HCT116 (cell line): ENCODE data around the gene CALN1. TPM values are rescaled to one million over a fixed set of nuclear protein-coding genes. Genes with fewer than 3 reads are reported as not detected.

Experiments used
- ATAC-seq: fragments of 200-7000 bp; cut with Tn5 transposase; 2 replicates; pipeline ENCODE4 v1.9.1; 2020; ENCODE audit warnings: mild to moderate bottlenecking, moderate library complexity
- BruUV-seq: library from RNA; stranded (reverse); fragments of 400-500 nt; replicated peaks from 2 replicates; lab custom pipeline; 2021; lab: Mats Ljungman, UMichigan
- CTCF ChIA-PET: fragments of 300-600 bp; sonication (Branson Sonifier 250); formaldehyde crosslinking; loops from one replicate; lab custom pipeline; 2021; ENCODE audit warnings: antibody characterized with exemption; lab: Charles Lee
- POLR2A ChIA-PET: fragments of 300-600, 350-600 bp; sonication (Branson Sonifier 250); formaldehyde crosslinking; loops from one replicate; lab custom pipeline; 2021; ENCODE audit warnings: antibody characterized with exemption; lab: Charles Lee
- RAD21 ChIA-PET, 2 experiments: fragments of 300-600 bp; sonication (Branson Sonifier 250); formaldehyde crosslinking; loops; one replicate each; lab custom pipeline; 2023; ENCODE audit warnings: low total read pairs in 2 of 2; ENCODE audit not compliant: uncharacterized antibody in 2 of 2, unreplicated experiment in 2 of 2, low non-redundant PET in 1 of 2; lab: Charles Lee
- DNase-seq: peaks from one replicate; pipeline ENCODE4 v3.0.0-alpha.2; 2010; ENCODE audit warnings: low read depth, low spot score
- H2AFZ ChIP-seq: fragments of 200-600 bp; shearing (Covaris generic), sonication (generic); 2 replicates; pipeline ENCODE4 v1.6.1; 2017; ENCODE audit warnings: low read depth, mixed run types, mixed read lengths, antibody characterized with exemption, low read length; ENCODE audit not compliant: poor library complexity, severe bottlenecking
- H3K27ac ChIP-seq: 2 replicates; pipeline ENCODE4 v1.5.1; 2012; ENCODE audit warnings: low read depth, low read length
- H3K27me3 ChIP-seq: fragments of 200-600 bp; sonication (generic); 2 replicates; pipeline ENCODE4 v1.6.1; 2016; ENCODE audit warnings: mixed run types, low read length, mixed read lengths; ENCODE audit not compliant: insufficient read depth
- H3K36me3 ChIP-seq, 2 experiments: fragments of 200-500 bp in 1 of 2; fragments of 200-600 bp in 1 of 2; sonication (Bioruptor generic) in 1 of 2; sonication (generic) in 1 of 2; 2 replicates each; pipeline versions ENCODE4 v1.5.1 to v1.6.1; 2014 to 2016; ENCODE audit warnings: low read length in 2 of 2, inconsistent platforms in 1 of 2, mixed read lengths in 1 of 2, mixed run types in 1 of 2; ENCODE audit not compliant: insufficient read depth in 2 of 2, control insufficient read depth in 1 of 2
- H3K4me1 ChIP-seq, 2 experiments: fragments of 200-600 bp in 1 of 2; sonication (generic) in 1 of 2; 2 replicates each; pipeline versions ENCODE4 v1.5.1 to v1.6.1; 2012 to 2017; ENCODE audit warnings: low read length in 2 of 2, inconsistent platforms in 1 of 2, mild to moderate bottlenecking in 1 of 2, mixed read lengths in 1 of 2, mixed run types in 1 of 2, moderate library complexity in 1 of 2; ENCODE audit not compliant: insufficient read depth in 2 of 2, control insufficient read depth in 1 of 2
- H3K4me2 ChIP-seq: fragments of 200-600 bp; sonication (generic); 2 replicates; pipeline ENCODE4 v1.6.1; 2017; ENCODE audit warnings: mixed run types, low read length, mixed read lengths
- H3K4me3 ChIP-seq, 2 experiments: fragments of 200-600 bp in 1 of 2; sonication (generic) in 1 of 2; replicated peaks in 1 of 2; 2 replicates each; pipeline ENCODE4 v1.5.1; 2011 to 2016; ENCODE audit warnings: low read length in 2 of 2, control low read depth in 1 of 2, low read depth in 1 of 2, mild to moderate bottlenecking in 1 of 2, mixed read lengths in 1 of 2, mixed run types in 1 of 2
- H3K79me2 ChIP-seq: fragments of 200-600 bp; sonication (generic); 2 replicates; pipeline ENCODE4 v1.6.1; 2017; ENCODE audit warnings: mild to moderate bottlenecking, mixed run types, low read length, moderate library complexity, mixed read lengths; ENCODE audit not compliant: insufficient read depth
- H3K9ac ChIP-seq: fragments of 200-600 bp; sonication (generic); 2 replicates; pipeline ENCODE4 v1.6.1; 2016; ENCODE audit warnings: low read length, mixed read lengths
- H3K9me2 ChIP-seq: fragments of 200-600 bp; sonication (generic), shearing (Covaris generic); 2 replicates; pipeline ENCODE4 v1.6.1; 2017; ENCODE audit warnings: mixed run types, mild to moderate bottlenecking, moderate library complexity; ENCODE audit not compliant: insufficient read depth
- H3K9me3 ChIP-seq, 2 experiments: fragments of 200-500 bp in 1 of 2; fragments of 200-600 bp in 1 of 2; sonication (Bioruptor generic) in 1 of 2; sonication (generic) in 1 of 2; 2 replicates each; pipeline ENCODE4 v1.6.1; 2014 to 2017; ENCODE audit warnings: low read length in 2 of 2, mixed read lengths in 2 of 2, inconsistent platforms in 1 of 2, low read depth in 1 of 2, mild to moderate bottlenecking in 1 of 2, mixed run types in 1 of 2, moderate library complexity in 1 of 2; ENCODE audit not compliant: control insufficient read depth in 1 of 2, insufficient read depth in 1 of 2
- H4K20me1 ChIP-seq: fragments of 200-600 bp; sonication (generic), shearing (Covaris generic); 2 replicates; pipeline ENCODE4 v1.6.1; 2017; ENCODE audit warnings: mixed run types, mild to moderate bottlenecking, moderate library complexity; ENCODE audit not compliant: insufficient read depth
- ATF3 ChIP-seq: IDR thresholded peaks from 2 replicates; pipeline ENCODE4 v1.6.1; 2012
- CBX3 ChIP-seq: IDR thresholded peaks from 2 replicates; pipeline ENCODE4 v1.6.1; 2012; ENCODE audit warnings: low read depth
- CTCF ChIP-seq, 3 experiments: fragments of 200-600 bp in 1 of 3; sonication (generic) in 1 of 3; IDR thresholded peaks in 2 of 3; conservative IDR thresholded peaks in 1 of 3; 2 replicates each; pipeline ENCODE4 v1.5.1; 2012 to 2017; ENCODE audit warnings: low read depth in 2 of 3, low read length in 2 of 3, antibody characterized with exemption in 1 of 3, borderline replicate concordance in 1 of 3, control low read depth in 1 of 3, mild to moderate bottlenecking in 1 of 3, mixed read lengths in 1 of 3, mixed run types in 1 of 3, moderate library complexity in 1 of 3; ENCODE audit not compliant: insufficient read depth in 1 of 3
- EZH2 ChIP-seq: fragments of 200-600 bp; sonication (generic); IDR thresholded peaks from 2 replicates; pipeline ENCODE4 v1.6.1; 2017; ENCODE audit warnings: antibody characterized with exemption, mixed run types
- FOSL1 ChIP-seq: IDR thresholded peaks from 2 replicates; pipeline ENCODE4 v1.6.1; 2012; ENCODE audit warnings: low read depth
- JUND ChIP-seq: IDR thresholded peaks from 2 replicates; pipeline ENCODE4 v1.6.1; 2012
- MAX ChIP-seq: IDR thresholded peaks from 2 replicates; pipeline ENCODE4 v1.6.1; 2012
- POLR2AphosphoS5 ChIP-seq: IDR thresholded peaks from 2 replicates; pipeline ENCODE4 v1.6.1; 2011; ENCODE audit warnings: mild to moderate bottlenecking, low read depth, low read length, moderate library complexity
- RAD21 ChIP-seq: IDR thresholded peaks from 2 replicates; pipeline ENCODE4 v1.6.1; 2012; ENCODE audit warnings: low read depth, mild to moderate bottlenecking
- REST ChIP-seq: IDR thresholded peaks from 2 replicates; pipeline ENCODE4 v1.6.1; 2012; ENCODE audit warnings: low read depth
- SIN3A ChIP-seq: IDR thresholded peaks from 2 replicates; pipeline ENCODE4 v1.6.1; 2012; ENCODE audit warnings: low read depth
- SP1 ChIP-seq: IDR thresholded peaks from 2 replicates; pipeline ENCODE4 v1.6.1; 2012; ENCODE audit warnings: low read depth
- SRF ChIP-seq: IDR thresholded peaks from 2 replicates; pipeline ENCODE4 v1.6.1; 2012; ENCODE audit warnings: low read depth
- TCF7L2 ChIP-seq: IDR thresholded peaks from 2 replicates; pipeline ENCODE4 v1.7.0; 2011; ENCODE audit warnings: borderline replicate concordance, inconsistent platforms; ENCODE audit not compliant: insufficient read depth, insufficient read length; ENCODE audit errors: extremely low read depth
- YY1 ChIP-seq: IDR thresholded peaks from 2 replicates; pipeline ENCODE4 v1.6.1; 2011; ENCODE audit warnings: low read length, low read depth, moderate library complexity, mild to moderate bottlenecking; ENCODE audit not compliant: insufficient replicate concordance; ENCODE audit errors: extremely low read depth
- ZBTB33 ChIP-seq: IDR thresholded peaks from 2 replicates; pipeline ENCODE4 v1.6.1; 2011; ENCODE audit warnings: mild to moderate bottlenecking, low read length, moderate library complexity; ENCODE audit not compliant: insufficient replicate concordance; ENCODE audit errors: extremely low read depth
- ZFX ChIP-seq: fragments of 450-650 bp; IDR thresholded peaks from 2 replicates; pipeline ENCODE4 v1.6.1; 2017
- ZNF274 ChIP-seq: fragments of 200-500 bp; sonication (Bioruptor generic); IDR thresholded peaks from 2 replicates; pipeline ENCODE4 v1.6.1; 2014; ENCODE audit warnings: mild to moderate bottlenecking, low read depth, low read length, inconsistent platforms
- intact Hi-C: fragments of 100-400 bp; cut with micrococcal nuclease; formaldehyde crosslinking; loops from 2 replicates; pipeline ENCODE4 v1.10.0; 2022
- total RNA-seq: library from RNA; stranded (reverse); gene quantifications from one replicate; pipeline ENCODE4 v1.2.1, GENCODE V29; 2021; ENCODE audit not compliant: unreplicated experiment

Gene CALN1
- total RNA-seq, 1 experiment from 2014 or later, result 0.17 TPM

GRCh38 chr7:72268796-72269195 lies 143.3 kb downstream of the CALN1 start:
- no peaks in the 10 kb centered on the region for H3K4me1 ChIP-seq
- no peak overlapping the region for H3K27ac ChIP-seq
- H3K9ac ChIP-seq, result no peak overlapping the region
- H3K9me2 ChIP-seq, result no peaks in the 10 kb centered on the region
- H3K27me3 ChIP-seq, result no peaks in the 10 kb centered on the region; the same call in 1 of the 2 replicates
- BruUV-seq, result no TSS peak
- no peak overlapping the region for H3K4me2 ChIP-seq
- no peaks in the 10 kb centered on the region for H4K20me1 ChIP-seq
- no peaks in the 10 kb centered on the region for H3K9me3 ChIP-seq
- no peaks in the 10 kb centered on the region for H3K36me3 ChIP-seq
- ATAC-seq (no peak), DNase-seq (no peak)
- intact Hi-C loops, result no loop called here
- H3K4me3 ChIP-seq, result no peak overlapping the region
- ChIA-PET CTCF (no interaction called here), POLR2A (no interaction called here), RAD21 (no interaction called here)
- no peak overlapping the region for H2AFZ ChIP-seq
- TF ChIP-seq YY1 (no peak), CBX3 (no peak), SRF (no peak), TCF7L2 (no peak), ZBTB33 (no peak), CTCF (IDR thresholded peaks at IDR 0.05 in 2 of 3, conservative IDR thresholded peaks at IDR 0.05 in 1 of 3; ENCODE audit: borderline replicate concordance in 1 of 3, insufficient read depth in 1 of 3, low read depth in 2 of 3, low read length in 2 of 3) (no peak), SP1 (no peak), ZFX (no peak), ZNF274 (no peak), MAX (no peak), REST (no peak), FOSL1 (no peak), RAD21 (no peak), ATF3 (no peak), EZH2 (no peak), JUND (no peak), SIN3A (no peak), POLR2AphosphoS5 (no peak)
- no peaks in the 10 kb centered on the region for H3K79me2 ChIP-seq
